ENCODE results near the gene NUCKS1. TPM values are rescaled to one million over a fixed set of nuclear protein-coding genes. Genes with fewer than 3 reads are reported as not detected.

The NUCKS1 gene
- total RNA-seq, 2 experiments from 2014 or later: 152 to 287 TPM

DNA sequence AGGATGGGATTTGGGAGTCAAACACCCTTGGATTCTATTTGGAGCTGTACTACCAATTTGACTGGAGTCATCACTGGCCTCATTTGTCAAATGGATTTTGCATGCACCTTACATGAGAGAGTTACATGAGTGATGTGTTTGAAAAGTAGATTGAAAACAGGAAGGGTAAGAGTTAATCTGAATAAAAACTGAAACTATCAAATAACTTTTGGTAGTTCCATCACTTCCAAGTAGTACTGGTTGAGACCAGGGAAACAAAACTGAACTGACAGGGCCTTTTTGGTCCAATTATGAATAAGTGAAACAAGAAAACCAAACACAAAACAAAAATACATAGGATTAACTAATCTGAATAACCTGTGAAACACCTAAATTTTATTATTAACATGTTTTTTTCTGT, 30.2 kb downstream of the NUCKS1 start:
- Histone ChIP-seq H3K9me2 (ENCODE audit: insufficient read depth, low read length) (no peaks in the 10 kb centered on the region), H3K79me2 (ENCODE audit: insufficient read depth, low read depth, low read length) (0 out of 2 replicates have a peak, but pooled peaks cover 5% of the 10 kb centered on the region), H3K9me3 (ENCODE audit: low read length) (no peaks in the 10 kb centered on the region), H3K27ac (ENCODE audit: low read depth, low read length, poor library complexity, severe bottlenecking) (no peak overlapping the region), H4K20me1 (ENCODE audit: insufficient read depth, low read length) (peaks cover under 1% of the 10 kb centered on the region; the same call in 1 of the 2 replicates), H2AFZ (ENCODE audit: low read length) (no peak overlapping the region), H3K36me3 (ENCODE audit: insufficient read depth, low read length) (peaks cover 99% of the 10 kb centered on the region), H3K4me3 (ENCODE audit: low read depth, low read length, poor library complexity, severe bottlenecking) (no peak overlapping the region), H3K4me1 (ENCODE audit: insufficient read depth, low read length, poor library complexity, severe bottlenecking) (no peaks in the 10 kb centered on the region), H3K4me2 (ENCODE audit: low read length) (no peak overlapping the region)
- ChIA-PET POLR2A (no interaction called here), CTCF (ENCODE audit: unreplicated experiment) (no interaction called here)
- intact Hi-C loops (cut with micrococcal nuclease; ENCODE audit: unreplicated experiment): no loop called here
- no peak for DNase-seq (ENCODE audit: low spot score)
- TF ChIP-seq EZH2phosphoT487 (IDR thresholded peaks at IDR 0.05; ENCODE audit: borderline replicate concordance, low read depth, low read length): no peak
- TF ChIP-seq, protein P1, sequence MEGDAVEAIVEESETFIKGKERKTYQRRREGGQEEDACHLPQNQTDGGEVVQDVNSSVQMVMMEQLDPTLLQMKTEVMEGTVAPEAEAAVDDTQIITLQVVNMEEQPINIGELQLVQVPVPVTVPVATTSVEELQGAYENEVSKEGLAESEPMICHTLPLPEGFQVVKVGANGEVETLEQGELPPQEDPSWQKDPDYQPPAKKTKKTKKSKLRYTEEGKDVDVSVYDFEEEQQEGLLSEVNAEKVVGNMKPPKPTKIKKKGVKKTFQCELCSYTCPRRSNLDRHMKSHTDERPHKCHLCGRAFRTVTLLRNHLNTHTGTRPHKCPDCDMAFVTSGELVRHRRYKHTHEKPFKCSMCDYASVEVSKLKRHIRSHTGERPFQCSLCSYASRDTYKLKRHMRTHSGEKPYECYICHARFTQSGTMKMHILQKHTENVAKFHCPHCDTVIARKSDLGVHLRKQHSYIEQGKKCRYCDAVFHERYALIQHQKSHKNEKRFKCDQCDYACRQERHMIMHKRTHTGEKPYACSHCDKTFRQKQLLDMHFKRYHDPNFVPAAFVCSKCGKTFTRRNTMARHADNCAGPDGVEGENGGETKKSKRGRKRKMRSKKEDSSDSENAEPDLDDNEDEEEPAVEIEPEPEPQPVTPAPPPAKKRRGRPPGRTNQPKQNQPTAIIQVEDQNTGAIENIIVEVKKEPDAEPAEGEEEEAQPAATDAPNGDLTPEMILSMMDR (conservative IDR thresholded peaks at IDR 0.05; ENCODE audit: low read length): no peak
- no TSS peak for BruUV-seq (replicated peaks)

DNA sequence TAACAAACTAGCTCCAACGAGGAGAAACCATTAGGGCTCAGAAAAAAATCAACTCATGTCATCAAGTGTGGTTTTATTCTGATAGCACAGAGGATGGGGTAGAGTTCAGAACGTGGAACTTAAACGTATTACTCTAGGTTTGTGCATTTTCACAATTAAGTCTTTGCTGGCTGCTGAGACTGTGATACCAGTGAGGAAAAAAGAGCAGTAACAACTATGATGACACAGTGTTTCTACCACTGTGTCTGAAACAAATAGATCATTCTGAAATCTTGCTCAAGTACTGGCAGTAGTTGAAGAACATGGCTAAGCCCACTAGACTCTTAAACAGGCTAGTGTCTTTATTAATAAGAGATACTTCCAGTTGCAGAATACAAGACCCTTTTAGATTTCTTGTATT, 31.0 kb downstream of the NUCKS1 start:
- BruUV-seq (replicated peaks): no TSS peak
- Histone ChIP-seq H2AFZ (ENCODE audit: low read length) (no peak overlapping the region), H3K4me1 (ENCODE audit: insufficient read depth, low read length, poor library complexity, severe bottlenecking) (no peaks in the 10 kb centered on the region), H3K4me3 (ENCODE audit: low read depth, low read length, poor library complexity, severe bottlenecking) (no peak overlapping the region), H3K79me2 (ENCODE audit: insufficient read depth, low read depth, low read length) (no peaks in the 10 kb centered on the region), H3K4me2 (ENCODE audit: low read length) (no peak overlapping the region), H3K9me3 (ENCODE audit: low read length) (no peaks in the 10 kb centered on the region), H3K9me2 (ENCODE audit: insufficient read depth, low read length) (no peaks in the 10 kb centered on the region), H3K36me3 (ENCODE audit: insufficient read depth, low read length) (peaks cover 99% of the 10 kb centered on the region), H3K27ac (ENCODE audit: low read depth, low read length, poor library complexity, severe bottlenecking) (no peak overlapping the region), H4K20me1 (ENCODE audit: insufficient read depth, low read length) (no peaks in the 10 kb centered on the region)
- TF ChIP-seq EZH2phosphoT487 (IDR thresholded peaks at IDR 0.05; ENCODE audit: borderline replicate concordance, low read depth, low read length): no peak
- TF ChIP-seq, protein P1 (conservative IDR thresholded peaks at IDR 0.05; ENCODE audit: low read length): no peak
- no peak for DNase-seq (ENCODE audit: low spot score)
- CTCF ChIA-PET (ENCODE audit: unreplicated experiment): no interaction called here
- POLR2A ChIA-PET: interaction anchor here (0.7 kb wide), 1 partner anchor 15 kb away, joined by 3 read pairs; no protein-coding TSS in a partner anchor
- intact Hi-C loops (cut with micrococcal nuclease; ENCODE audit: unreplicated experiment): no loop called here

DNA sequence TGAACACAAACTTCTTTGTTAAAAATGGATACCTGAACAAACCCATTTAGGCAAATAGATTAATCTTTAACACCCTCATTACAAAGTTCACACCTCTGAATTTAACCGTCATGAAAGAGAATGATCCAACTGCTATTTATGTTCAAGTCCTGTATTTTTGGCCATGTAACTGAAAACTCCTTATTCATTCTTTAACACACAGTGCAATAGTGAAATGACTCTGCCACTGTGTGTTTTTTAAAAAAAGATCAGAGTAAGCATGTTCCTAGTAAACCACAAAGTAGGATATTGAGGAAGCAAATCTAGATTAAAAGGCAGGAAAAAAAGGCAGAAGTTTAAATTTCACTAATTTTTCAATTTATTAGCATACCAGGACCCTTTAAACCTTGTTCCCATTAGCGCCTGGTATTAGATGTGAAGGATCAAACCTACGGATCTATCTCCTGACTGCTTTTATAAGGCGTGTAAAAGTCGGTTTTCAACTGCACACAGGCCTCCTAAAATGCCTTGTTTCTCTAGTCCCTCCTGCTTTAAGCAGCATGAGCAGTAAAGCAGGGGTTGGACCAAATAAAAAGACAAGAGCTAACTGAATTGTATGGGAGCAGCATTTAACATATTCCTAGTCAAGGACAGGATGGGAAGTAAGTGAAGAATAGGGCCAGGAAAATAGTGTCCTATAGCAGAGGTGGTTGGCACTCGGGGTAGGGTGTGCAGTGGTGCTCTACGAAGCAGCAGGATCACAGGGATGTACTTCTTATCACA, 33.4 kb downstream of the NUCKS1 start:
- H3K27ac ChIP-seq (ENCODE audit: low read depth, low read length, poor library complexity, severe bottlenecking): no peak overlapping the region

More for the DNA sequence above, 33.4 kb downstream of the NUCKS1 start:
- Histone ChIP-seq H3K36me3 (ENCODE audit: insufficient read depth, low read length) (peaks cover 81% of the 10 kb centered on the region), H3K79me2 (ENCODE audit: insufficient read depth, low read depth, low read length) (no peaks in the 10 kb centered on the region), H2AFZ (ENCODE audit: low read length) (no peak overlapping the region), H3K9me3 (ENCODE audit: low read length) (no peaks in the 10 kb centered on the region), H4K20me1 (ENCODE audit: insufficient read depth, low read length) (no peaks in the 10 kb centered on the region), H3K4me1 (ENCODE audit: insufficient read depth, low read length, poor library complexity, severe bottlenecking) (no peaks in the 10 kb centered on the region), H3K4me2 (ENCODE audit: low read length) (no peak overlapping the region), H3K9me2 (ENCODE audit: insufficient read depth, low read length) (no peaks in the 10 kb centered on the region), H3K4me3 (ENCODE audit: low read depth, low read length, poor library complexity, severe bottlenecking) (no peak overlapping the region)
- no TSS peak for BruUV-seq (replicated peaks)
- TF ChIP-seq EZH2phosphoT487 (IDR thresholded peaks at IDR 0.05; ENCODE audit: borderline replicate concordance, low read depth, low read length): no peak
- TF ChIP-seq, protein P1 (conservative IDR thresholded peaks at IDR 0.05; ENCODE audit: low read length): no peak
- ChIA-PET POLR2A (no interaction called here), CTCF (ENCODE audit: unreplicated experiment) (no interaction called here)
- intact Hi-C loops (cut with micrococcal nuclease; ENCODE audit: unreplicated experiment): no loop called here
- DNase-seq (ENCODE audit: low spot score): no peak
